ENCODE data around the gene AP1AR.

- TF ChIP-seq POLR2A (IDR thresholded peaks at IDR 0.05; ENCODE audit: extremely low read depth, insufficient read length) (no peak), CTCF (IDR thresholded peaks at IDR 0.05; ENCODE audit: low read depth, low read length) (no peak)
Observed at GRCh38 chr4:112299721-112300120, 68.1 kb downstream of the AP1AR start.
